GM18507 (cell line): ENCODE results near the gene PGC.

Experiments used
- DNase-seq: peaks from one replicate; pipeline ENCODE4 v3.0.0; 2011; ENCODE audit warnings: low read depth; ENCODE audit not compliant: insufficient read length; ENCODE audit errors: extremely low spot score
- FAIRE-seq: peaks from 2 replicates; lab custom pipeline; 2011; peaks lifted over from hg19 to GRCh38; lab: Jason Lieb, UNC

PGC gene

DNA sequence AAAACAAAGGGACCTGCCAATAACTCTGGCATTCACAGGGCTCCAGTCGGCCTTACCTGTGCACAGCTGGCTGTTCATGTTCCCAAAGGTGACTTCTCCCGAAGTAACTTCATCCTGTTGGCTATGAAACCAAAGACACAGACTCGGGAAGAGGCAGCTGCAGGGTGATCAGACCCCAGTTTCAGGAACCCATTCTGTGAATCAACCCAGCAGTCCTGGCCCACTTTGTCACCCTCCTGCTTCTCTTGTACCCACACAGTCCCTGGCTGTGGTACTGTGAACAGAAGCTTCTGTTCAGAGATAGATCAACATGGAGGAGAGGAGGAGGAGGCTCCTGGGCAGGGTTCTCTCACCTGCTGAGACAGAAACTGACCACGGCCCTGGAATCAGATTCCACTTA is 8.7 kb upstream of the PGC start:
- FAIRE-seq (no peak), DNase-seq (no peak)

DNA sequence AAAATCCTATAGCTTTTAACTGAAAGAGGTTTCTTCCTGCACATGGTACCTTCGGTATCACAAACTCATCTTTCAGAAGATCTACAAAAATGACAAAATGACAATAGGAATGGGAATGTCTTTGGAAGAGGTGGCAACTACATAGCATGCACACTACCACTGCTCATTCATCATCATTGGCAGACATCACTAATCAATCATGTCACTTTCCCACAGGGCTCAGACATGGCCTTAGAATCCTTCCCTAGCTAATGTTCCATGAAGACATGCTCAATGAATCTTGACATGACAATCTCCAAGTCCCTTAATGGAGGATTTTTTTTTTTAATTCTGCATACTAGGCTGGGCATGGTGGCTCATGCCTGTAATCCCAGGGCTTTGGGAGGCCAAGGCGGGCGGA is 3.2 kb upstream of the PGC start:
- no peak for FAIRE-seq
- DNase-seq, result no peak

DNA sequence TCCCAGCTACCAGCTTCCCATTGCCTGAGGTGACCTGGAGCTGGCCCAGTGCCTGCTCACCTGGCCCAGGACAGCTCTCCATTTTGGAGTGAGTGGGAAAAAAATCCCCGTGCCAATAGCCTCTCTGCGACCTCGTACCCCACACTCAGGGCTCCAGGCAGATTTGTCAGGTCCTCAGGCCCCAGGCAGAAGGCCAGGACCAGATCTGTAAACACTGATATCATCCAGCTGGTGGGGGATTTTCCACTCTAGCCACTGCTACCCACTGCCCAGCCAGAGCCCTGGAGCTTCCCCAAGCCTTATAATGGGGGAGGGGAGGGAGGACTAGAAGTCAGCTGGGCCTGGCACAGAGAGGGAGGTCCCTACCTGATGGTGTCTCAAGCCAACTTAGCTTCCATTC is 1.3 kb upstream of the PGC start:
- DNase-seq, result no peak
- FAIRE-seq, result no peak

DNA sequence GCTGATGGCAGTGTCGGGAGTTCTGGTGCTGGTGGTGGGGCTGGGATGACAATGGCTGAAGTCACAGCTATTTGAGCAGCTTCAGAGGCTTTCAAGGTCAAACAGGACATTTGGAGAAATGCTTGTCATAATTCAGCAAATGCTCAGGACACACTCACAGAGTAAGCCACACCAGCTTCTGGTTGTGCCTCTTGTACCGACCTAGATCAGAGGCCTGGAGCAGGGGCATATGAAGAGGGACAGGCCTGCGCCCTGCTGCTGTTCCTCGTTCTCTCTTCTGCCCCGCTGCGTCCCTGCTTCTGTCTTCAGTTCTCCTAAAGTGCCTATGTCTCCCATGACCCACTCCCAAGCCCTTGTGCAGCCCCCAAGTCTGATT is 893 bp upstream of the PGC start:
- DNase-seq (no peak), FAIRE-seq (no peak)

DNA sequence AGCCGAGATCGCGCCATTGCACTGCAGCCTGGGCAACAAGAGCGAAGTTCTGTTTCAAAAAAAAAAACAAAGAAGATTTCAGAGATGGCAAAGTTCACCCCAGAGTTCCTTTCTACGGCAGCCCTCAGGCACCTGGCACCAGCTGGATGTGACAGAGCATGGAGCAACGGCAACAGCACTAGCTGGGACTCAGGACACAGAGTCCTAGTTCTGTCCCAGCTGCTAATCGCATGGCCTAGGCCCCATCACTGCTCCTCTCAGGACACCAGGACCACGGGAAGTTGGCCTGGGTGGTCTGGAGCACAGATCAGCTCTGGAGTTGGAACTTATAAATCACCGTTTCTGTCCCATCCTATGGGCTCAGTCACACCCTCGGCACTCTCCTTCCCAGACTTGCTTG is 1.1 kb downstream of the PGC start:
- FAIRE-seq (no peak), DNase-seq (no peak)

DNA sequence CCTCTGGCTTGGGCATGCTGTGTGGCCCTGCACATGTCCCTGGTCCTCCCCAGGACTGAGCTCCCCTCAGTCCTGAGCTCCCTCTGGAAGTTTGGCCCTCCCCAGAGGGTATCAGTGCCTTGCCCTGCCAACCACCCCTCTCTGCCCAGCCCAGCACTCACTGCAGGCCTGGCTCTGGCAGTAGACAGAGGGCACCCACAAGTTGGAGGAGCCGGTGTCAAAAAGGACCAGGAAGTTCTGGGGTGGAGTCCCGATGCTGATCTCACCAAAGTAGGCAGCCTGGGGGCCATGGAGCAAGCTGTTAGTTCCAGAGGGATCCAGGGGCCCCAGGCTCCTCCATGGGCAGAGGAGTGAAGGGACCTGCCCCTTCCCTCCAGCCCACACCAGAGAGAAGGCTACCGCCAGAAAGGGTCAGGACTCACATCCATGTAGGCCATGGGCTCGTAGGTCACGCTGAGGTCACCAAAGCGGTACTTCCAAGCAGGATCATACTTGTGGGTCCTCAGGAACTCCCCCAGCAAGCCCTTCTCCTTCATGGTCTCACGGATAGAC is 2.9 kb downstream of the PGC start:
- no peak for DNase-seq
- no peak for FAIRE-seq

DNA sequence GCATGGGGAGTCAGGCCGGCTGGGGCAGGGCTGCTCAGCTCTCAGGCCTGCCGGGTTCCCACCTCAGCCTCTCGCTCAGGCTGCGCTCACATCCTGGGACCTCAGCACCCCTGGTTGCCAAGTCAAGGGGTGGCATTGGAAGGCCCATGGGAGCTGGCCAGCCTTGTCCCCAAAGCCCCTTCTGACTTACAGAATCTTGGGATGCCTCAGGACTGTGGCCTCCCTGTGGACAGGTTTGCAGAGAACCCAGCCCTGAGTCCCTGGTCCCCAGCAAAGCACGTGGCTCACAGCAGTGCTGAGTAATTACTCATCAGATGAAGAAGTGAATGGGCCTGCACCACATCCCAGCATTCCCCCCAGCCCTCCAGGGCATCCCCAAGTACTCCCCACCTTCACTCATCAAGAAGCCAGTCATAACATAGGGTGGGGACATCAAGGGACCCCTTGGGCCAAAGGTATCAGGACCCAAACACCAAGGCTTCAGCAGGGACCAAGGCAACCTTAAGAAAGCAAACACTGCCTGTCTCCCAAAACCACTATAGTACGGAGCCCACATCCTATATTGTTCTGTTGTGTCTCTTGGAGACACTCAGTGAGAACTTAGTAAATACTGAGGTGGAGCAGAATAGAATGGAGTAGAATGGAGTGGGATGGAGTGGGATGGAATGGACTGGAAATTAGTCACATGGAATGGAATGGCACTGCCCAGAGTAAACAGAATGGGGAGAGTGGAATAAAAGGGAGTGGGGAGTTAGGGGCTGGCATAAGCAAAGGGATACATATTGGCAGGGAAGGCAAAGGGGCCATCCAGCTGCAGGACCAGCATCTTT is 3.6 kb downstream of the PGC start:
- DNase-seq, result no peak
- FAIRE-seq, result no peak

DNA sequence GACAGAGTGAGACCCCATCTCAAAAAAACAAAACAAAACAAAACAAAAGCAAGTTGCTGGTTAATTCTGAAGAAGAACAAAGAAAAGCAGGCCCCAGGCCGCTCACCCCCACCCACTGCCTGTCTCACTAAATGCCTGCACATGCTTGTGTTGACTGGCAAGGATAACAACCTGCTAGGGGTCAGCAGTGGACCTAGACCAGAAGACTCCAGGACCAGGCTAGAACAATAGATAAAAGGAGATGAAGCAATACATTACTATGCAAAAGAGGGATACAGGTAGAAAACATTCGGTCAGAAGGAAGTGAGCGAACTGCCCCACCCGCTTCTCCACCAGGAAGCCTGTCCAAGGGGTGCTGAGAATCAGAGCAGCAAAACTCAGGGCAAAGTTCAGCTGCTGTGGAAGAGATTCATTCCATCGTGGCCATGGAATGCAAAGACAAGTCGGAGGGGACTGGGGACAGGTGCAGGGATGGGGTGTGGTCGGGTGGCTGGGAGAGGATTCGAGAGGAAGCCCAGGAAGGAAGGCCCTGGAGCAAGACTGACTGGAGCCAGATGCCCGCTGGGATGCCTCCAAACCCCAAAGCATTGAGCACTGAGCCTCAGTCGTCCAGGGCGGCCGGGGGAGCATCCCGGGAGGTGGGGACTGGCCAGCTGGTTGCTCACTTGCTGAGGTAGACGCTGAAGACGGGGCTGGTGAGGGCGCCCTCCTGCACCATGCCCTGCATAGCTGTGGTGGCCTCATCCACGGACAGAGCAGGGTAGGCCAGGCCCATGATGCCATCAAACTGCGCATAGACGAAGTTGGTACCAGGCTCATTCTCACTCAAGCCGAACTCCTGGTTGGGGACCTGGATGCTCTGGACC is 5.3 kb downstream of the PGC start:
- FAIRE-seq (no peak), DNase-seq (no peak)

DNA sequence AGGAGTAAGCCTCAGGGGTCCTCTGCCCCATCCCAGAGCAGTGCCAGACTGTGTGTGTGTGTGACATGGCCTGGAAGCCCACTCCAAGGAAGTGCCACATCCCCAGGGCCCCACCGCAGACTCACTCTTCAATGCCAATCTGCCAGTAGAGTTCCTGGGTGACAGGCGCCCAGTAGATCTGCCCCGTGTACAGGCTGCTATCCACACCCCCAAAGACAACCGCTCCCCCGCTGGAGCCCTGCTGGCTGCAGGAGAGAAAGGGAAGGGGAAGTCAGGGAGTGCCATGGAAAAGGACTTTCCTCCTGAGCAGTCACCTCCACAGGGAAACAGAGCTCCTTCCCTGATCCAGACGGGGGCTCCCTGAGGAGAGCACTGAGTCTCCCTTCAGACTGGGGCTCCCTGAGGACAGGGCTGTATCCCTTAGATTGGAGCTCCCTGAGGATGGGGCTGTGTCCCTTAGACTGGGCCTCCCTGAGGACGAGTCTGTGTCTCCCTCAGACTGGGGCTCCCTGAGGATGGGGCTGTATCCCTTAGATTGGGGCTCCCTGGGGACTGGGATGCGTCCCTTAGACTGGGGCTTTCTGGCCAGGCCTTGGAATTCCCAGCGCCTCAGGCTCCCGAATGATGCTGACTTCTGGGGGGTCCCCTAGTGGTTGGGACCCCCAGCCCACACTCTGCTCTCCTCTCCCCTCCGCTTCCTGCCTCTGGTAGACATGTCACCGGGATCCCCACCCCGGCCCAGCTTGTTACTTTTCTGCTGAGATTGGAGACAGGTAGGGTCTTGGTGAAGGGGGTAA is 6.6 kb downstream of the PGC start:
- DNase-seq (no peak), FAIRE-seq (no peak)

DNA sequence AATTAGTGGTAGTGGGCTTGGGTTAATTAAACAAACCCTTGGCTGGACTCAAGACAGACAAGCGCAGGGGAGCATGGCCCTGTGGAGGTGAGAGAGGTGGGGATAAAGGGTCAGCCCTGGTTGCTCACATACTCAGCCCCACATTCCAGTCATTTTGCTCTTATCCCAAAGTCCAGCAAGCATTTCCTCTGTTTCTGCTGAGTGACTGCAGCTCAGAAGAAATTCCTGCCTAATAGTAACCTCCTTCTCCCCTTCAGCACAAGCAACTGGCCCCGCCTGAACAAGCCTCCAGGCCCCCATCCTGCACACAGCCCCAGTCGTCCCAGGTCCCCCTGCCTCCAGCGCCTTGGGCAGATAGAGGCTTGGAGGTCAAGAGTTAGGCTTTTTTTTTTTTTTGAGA is 8.2 kb downstream of the PGC start:
- no peak for FAIRE-seq

DNA sequence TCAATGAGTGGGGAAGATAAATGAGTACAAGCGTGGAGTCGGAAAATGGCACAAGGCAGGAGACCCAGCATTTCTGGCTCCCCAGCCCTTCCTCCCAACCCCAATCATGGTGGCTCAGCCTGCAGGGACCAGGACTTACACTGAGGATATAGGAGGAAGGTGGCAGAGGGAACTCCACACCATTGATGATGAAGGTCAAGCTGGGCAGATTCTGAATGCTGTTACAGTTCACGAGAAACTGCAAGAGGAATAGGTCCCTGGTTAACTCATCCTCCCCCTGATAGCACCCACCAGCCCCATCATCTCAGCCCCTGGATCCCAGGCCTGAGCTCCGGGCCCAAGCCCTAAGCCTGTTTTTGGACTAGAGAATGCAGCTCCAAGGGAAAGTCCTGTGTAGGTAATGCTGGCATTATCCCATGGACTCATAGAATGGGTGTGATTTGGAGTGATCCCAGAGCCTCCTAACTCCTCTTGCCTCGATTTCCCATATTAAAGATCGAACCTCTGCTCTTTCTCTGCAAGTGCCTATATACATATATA is 9.5 kb downstream of the PGC start:
- DNase-seq (no peak), FAIRE-seq (no peak)

More for the DNA sequence above, 8.2 kb downstream of the PGC start:
- DNase-seq, result no peak

DNA sequence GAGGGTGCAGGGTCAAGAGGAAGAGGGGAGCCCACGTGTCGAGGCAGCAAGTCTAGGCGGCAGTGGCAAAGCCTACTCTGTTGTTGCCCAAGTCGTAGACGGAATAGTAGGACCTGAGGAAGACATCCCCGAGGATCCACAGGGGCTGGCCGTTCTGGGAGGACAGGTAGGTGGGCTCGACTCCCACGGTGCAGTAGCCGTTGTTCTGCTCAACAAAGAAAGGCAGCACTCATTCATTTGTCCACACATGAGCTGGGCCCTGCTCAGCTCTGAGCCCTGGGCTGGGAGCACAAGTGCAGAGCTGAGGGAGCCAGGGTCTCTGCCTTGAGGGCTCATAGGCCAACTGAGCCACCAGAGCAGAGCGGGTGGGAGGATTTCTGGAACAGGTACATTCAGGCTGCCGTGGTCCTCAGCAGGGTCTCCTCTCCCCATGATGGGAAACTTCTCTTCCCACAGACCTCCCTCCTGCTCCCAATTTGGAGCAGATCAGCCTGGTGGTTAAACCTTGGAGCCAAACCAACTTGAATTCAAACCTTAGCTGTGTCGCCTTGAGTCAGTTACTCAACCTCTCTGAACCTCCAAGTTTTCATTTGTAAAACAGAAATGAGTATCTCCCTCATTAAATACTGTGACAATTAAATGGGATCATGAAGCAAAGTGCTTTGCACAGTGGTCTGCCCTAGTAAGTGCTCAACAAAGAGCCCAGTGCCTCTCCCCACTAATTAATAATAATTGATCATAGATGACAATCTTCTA is 10.2 kb downstream of the PGC start:
- FAIRE-seq, result no peak

DNA sequence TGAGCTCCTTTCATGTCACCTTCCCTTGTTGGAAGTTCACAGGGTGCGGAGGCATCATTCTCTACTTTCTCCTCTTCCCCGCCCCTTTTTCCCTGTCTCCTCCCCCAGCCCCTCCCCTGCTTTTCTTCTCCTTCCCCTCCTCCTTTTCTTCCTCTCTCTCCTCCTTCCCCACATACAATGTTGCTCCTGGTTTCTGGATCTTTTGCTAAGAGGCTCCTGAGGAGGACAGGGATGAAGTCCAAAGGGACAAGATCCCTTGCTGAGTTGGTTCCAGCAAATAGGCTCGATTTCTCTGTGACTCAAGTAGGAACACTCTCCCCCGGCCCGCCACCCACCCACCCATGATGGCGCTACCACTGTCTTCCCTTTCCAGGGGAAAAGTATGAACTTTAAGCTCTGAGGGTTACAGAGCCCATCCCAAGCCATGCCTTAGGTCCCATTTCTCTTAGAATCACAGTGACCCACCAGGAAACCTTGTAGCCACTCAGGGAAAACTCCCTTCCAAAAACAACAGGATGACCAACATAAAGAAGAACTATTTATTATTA is 10.9 kb downstream of the PGC start:
- no peak for FAIRE-seq
- no peak for DNase-seq

More for the DNA sequence above, 10.2 kb downstream of the PGC start:
- DNase-seq, result no peak

DNA sequence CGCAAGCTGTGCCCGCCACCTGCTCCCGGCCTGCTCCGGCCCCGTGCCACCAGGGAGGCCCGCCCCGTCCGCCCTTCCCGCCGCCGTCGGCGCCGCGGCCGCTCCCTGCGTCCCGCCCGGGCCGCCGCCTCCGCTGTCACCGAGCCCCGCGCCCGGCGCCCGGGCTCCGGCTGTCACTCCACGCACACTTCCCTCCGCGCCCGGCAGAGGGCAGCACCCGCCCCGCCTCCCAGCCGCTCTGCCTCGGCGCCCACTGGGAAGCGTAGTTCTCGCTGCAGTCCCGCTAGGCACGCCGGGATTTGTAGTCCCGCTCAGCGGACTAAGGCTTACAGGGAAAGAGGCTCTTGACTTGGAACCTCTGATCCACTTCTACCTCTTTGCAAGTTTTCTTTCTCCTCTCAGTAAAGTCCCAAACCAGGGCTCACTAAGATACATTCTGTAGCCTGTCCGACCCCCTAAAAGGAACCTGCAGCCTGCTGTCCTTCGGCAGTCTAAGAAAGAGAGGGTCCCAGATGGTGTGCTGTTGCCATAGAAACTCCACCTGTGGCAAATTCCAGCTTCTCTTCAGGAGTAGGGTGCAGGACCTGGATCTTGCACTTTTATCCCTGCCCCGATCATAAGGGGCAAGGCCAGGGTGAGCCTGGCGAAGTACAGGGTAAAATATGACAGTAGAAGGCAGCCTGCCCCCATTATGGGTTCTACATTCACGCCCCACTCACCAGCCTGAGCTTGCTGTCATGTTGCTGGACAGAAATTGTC is 11.6 kb downstream of the PGC start, which contains the start of gene TFEB:
TFEB (minus strand) TSS at position 182 of the 759 bp plus-strand sequence. CDS start 44,395 bp downstream, outside the sequence.
- peak; percentile 91 for DNase-seq
- peak; percentile 88 for FAIRE-seq

DNA sequence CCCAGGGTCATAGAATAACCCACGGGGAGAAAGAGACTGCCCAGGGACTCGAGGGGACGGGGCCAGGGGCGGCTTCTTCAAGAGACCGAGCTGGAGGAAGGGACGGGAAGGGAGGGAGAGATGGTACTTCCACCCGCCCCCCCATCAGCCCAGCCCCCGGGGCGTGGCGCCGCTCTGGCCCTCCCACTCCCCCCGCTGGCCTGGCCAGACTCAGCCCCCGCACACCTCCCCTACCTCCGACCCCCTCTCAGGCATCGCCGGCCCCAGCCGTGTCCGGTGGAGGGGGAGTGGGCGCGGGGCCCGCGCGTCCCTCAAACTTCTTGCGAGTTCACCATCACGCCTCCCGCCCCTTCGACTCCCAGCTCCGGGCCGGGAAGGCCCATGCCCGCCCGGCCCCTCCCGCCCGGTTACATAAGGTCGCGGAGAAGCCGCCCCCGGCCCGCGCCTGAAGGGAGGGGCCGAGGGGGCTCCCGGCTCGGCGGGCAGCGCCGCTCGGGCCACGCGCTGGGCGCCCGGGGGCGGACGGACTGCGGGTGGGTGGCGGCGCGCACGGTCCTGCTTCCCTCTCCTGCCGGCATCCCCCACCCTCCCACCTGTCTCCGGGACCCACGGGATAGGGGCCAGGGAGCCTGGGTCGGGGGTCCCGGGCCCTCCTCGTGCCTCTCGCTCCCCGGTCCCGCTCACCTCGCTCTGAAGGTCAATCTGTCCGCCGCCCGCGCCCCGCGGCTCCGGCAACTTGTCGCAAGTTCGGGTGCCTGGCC is 12.4 kb downstream of the PGC start:
- FAIRE-seq (peak; percentile 66), DNase-seq (peak; percentile 68)

DNA sequence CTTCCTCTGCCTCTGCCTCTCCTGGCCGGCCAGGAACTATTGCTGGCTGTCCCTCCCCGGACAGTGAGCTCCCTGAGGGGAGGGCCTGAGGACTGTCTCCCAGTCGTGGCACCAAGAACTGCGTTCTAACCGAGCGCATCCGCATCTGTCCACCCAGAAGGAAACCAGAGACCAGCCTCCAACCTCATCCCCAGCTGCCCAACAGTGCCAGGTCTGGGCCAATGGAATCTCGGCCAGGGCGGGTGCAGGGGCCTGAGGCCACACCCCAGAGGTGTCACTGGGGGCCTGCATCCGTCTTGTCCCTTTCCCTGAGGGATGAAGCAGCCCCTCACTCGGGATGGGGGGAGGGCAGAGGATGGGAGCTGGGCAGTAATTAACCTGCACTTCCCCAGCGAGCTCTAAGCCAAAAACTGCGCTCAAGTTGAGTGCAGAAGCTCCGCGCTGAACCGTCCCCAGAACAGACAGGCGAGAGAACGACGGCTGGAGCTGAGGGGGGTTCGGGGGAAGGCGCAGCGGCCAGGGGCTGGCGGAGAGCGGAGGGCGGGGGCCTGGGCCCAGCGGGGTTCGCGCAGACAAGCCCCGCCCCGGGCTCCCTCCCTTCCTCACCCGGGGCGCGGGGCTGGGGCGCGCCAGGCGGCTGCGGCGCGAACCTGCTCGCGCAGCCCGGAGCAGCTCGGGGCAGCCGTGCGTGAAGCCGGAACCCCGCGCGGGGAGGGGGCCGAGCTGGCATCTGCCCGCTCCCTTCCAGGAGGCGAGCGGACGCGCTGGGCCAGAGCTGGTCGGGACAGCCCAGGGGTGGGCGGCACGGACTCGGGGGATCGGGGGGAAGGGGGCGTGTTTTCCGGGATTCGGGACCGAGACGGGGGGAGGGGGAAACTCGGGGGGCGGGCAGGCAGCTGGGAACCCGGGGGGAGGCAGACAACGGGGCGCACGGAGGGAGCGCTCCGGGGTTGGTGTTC is 13.2 kb downstream of the PGC start:
- DNase-seq (peak; percentile 82), FAIRE-seq (peak; percentile 84)
